ENCODE data around the gene IFNG-AS1. TPM values are rescaled to one million over a fixed set of nuclear protein-coding genes. Genes with fewer than 3 reads are reported as not detected.

The IFNG-AS1 gene
- 0.09 TPM in 1 of 2 replicates, not detected in the other for total RNA-seq (ENCODE audit: low replicate concordance)

DNA sequence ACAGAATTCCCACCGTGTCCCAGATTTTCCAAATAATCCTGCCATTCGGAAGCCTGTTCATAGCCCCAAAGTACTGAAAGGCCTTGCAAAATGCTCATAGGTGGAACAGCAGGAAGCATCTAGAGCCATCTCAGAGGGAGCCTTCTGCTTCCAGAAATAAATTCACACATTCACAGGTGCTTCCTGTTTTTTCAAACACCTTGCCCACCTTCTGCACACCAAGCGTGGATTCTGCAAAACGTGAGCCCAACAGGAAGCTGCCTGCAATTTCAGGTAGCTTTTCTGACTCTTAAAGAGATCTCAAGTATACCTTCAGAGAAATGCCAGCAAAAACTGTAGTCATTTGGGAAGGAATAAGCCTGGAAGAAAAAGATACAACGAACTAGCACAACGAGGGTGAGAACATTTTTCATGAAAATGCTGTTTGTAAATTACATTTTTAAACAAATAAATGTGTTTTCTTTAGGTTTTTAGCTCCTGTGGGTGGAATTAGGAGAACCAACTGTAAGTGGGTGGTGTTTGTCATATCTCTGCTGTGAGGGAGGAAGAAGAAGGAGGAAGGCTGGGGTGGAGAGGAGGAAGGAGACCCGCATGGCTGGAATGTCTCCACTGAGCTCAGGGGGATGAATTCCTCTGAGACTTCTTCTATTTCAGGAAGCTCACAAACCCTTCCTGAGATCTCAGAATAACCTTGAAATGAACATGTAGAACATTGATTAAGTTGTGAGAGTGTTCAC lies at the start of gene IFNG-AS1:
TSS of gene IFNG-AS1 (plus strand) at position 264 of the 737 bp plus-strand sequence.
- DNase-seq (ENCODE audit: low read depth): no peak
- H3K4me3 ChIP-seq (ENCODE audit: low read depth, low read length): no peak within 1 kb of the TSS
- TF ChIP-seq, protein P1, sequence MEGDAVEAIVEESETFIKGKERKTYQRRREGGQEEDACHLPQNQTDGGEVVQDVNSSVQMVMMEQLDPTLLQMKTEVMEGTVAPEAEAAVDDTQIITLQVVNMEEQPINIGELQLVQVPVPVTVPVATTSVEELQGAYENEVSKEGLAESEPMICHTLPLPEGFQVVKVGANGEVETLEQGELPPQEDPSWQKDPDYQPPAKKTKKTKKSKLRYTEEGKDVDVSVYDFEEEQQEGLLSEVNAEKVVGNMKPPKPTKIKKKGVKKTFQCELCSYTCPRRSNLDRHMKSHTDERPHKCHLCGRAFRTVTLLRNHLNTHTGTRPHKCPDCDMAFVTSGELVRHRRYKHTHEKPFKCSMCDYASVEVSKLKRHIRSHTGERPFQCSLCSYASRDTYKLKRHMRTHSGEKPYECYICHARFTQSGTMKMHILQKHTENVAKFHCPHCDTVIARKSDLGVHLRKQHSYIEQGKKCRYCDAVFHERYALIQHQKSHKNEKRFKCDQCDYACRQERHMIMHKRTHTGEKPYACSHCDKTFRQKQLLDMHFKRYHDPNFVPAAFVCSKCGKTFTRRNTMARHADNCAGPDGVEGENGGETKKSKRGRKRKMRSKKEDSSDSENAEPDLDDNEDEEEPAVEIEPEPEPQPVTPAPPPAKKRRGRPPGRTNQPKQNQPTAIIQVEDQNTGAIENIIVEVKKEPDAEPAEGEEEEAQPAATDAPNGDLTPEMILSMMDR (IDR thresholded peaks at IDR 0.05; ENCODE audit: insufficient read depth, low read length): no peak

DNA sequence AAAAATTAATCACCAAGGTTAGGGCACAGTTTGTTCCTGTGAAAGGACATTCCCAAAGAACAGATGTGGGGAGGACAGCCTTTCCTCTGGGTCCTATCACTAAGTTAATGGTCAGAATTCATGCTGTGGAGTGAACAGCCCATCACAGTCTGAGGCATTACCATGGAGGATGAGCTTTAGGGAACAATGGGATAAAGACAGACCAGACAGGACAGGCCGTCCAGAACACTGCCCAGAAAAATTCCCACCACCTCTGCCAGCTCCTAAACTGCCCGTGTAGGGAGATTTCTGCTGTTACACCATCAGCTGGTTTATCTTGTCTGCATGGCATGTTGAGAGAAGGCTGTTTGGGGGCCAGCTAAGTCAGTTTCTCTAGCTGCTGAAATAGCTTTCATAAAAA lies 49.6 kb upstream of the IFNG-AS1 start:
- DNase-seq (ENCODE audit: low read depth): no peak
- TF ChIP-seq, protein P1 (IDR thresholded peaks at IDR 0.05; ENCODE audit: insufficient read depth, low read length): no peak
- H3K4me3 ChIP-seq (ENCODE audit: low read depth, low read length): no peak overlapping the region

DNA sequence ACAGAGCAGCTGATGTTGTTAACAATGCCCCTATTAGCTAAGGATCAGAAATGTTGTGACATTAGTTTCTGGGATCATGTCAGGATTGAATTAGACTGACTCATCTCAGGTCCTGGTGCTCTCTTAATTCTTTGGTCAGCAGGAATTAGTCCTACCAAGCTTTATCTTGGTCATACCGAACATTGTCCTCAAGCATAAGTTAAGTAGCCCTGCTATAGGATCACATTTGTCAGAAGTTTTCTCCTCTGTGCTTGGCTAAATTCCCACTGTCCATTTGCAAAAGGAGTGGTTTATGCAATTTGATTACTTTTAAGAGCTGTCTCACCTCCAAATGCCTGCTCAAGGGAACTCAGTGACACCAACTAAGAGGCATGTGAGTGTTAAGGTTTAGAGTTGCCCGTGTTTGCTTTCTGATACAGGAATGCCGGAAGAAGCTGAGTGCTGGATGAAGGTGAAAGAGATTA lies 48.4 kb upstream of the IFNG-AS1 start:
- no peak overlapping the region for H3K4me3 ChIP-seq (ENCODE audit: low read depth, low read length)
- TF ChIP-seq, protein P1 (IDR thresholded peaks at IDR 0.05; ENCODE audit: insufficient read depth, low read length): no peak
- DNase-seq (ENCODE audit: low read depth): peak; percentile 23

DNA sequence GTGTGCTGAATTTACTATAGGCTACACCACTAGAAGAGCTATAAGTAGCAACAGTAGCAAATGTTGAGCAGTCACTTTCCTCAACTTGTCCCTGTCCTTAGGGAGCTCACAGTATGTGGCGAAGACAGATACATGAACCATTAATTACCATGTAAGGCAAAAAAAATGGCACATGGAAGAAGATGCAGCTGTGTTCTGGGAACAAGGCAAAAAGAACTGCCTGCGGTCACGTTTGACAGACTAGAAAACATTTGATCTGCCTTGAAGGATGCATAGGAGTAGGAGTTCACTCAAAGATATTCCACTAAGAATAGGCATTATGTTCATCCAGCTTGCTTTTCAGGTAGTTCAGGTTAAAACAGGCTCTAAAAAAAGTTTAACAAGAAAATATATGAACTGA lies 46.5 kb upstream of the IFNG-AS1 start:
- TF ChIP-seq, protein P1 (IDR thresholded peaks at IDR 0.05; ENCODE audit: insufficient read depth, low read length): no peak
- DNase-seq (ENCODE audit: low read depth): no peak
- no peak overlapping the region for H3K4me3 ChIP-seq (ENCODE audit: low read depth, low read length)

DNA sequence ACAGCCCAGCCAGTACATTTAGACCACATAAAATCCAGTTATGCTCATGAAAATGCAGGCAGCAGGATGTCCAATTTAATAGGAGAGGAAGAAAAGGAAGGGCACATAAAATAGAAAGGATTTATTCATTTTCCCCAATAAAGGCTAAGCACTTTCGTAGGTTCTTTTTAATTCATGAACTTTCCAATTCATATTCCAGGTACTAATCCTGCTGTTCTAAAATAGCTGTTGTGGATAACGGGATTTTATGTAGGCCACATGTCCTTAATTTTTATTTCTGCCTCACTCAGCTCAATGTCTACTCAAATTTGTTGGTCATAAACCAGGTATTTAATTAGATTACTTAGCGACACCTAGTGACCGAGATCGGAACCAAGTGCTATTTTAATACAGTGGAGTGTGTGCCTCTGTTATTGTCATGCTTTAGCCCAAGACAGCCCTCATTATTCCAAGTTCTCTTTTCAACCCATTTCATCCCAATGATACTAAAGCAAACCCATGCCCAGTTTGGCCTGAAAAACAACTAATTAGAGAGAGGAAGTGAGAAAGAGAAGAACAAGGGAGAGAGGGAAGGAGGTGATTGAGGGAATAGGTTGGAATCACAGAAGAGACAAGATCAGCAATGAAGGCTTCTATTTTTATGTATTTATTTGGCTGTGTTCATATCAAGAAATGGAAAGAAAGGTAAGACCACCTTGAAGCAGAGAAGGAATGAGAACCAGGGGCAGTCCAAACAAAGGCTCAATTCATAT lies 45.9 kb upstream of the IFNG-AS1 start:
- DNase-seq (ENCODE audit: low read depth): peak; percentile 86
- TF ChIP-seq, protein P1 (IDR thresholded peaks at IDR 0.05; ENCODE audit: insufficient read depth, low read length): peak; percentile 63
- no peak overlapping the region for H3K4me3 ChIP-seq (ENCODE audit: low read depth, low read length)

DNA sequence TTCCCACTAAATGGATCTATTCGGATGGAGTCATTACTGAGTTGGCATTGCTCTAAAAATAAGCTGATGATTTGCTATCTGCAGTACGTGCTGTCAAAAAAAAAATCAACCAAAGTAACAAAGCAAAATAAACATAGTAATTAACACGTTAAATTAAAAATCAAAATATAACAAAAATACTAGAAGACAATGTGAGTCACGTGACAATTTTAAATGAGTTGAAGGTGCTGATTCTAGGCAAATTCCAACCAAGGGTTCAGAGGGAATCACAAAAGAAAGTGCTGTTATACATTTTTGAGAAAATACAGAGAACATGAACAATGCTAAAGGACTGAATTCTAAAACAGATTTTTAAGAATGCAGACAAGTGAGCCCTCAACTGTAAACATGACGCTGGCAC lies 45.2 kb upstream of the IFNG-AS1 start:
- no peak overlapping the region for H3K4me3 ChIP-seq (ENCODE audit: low read depth, low read length)
- TF ChIP-seq, protein P1 (IDR thresholded peaks at IDR 0.05; ENCODE audit: insufficient read depth, low read length): no peak
- no peak for DNase-seq (ENCODE audit: low read depth)

Measured in fibroblast of the aortic adventitia (primary cell).